HuH-7.5 (cell line): ENCODE data around the gene QRICH1.

ENCODE experiments used
- DNase-seq: peaks from one replicate; pipeline ENCODE4 v3.0.0; 2011; ENCODE audit warnings: low spot score

Gene QRICH1

GRCh38 chr3:48997714-48998637, 95.9 kb downstream of the QRICH1 start:
- no peak for DNase-seq

- DNase-seq, result no peak
Observed at GRCh38 chr3:48997102-48997635, 96.7 kb downstream of the QRICH1 start.

- no peak for DNase-seq
Observed at GRCh38 chr3:48996640-48997039, 97.2 kb downstream of the QRICH1 start.

- DNase-seq, result no peak
Observed at GRCh38 chr3:48993834-48994233, 100.0 kb downstream of the QRICH1 start.

- no peak for DNase-seq
Observed at GRCh38 chr3:48991851-48992545, 101.9 kb downstream of the QRICH1 start.

GRCh38 chr3:48990636-48991469, 103.0 kb downstream of the QRICH1 start:
- DNase-seq, result no peak

- DNase-seq, result no peak
Observed at GRCh38 chr3:48989796-48990635, 103.9 kb downstream of the QRICH1 start, which contains the start of gene P4HTM. Gene P4HTM (plus strand): TSS chr3:48990241. CDS start chr3:48990257, 16 bp downstream.

- DNase-seq, result no peak
Observed at GRCh38 chr3:48989126-48989795, 104.6 kb downstream of the QRICH1 start.

GRCh38 chr3:48985831-48986376, 108.0 kb downstream of the QRICH1 start:
- DNase-seq, result no peak

GRCh38 chr3:48984663-48985062, 109.2 kb downstream of the QRICH1 start:
- DNase-seq, result no peak

GRCh38 chr3:48983096-48983495, 110.8 kb downstream of the QRICH1 start:
- DNase-seq, result no peak

GRCh38 chr3:48982686-48983085, 111.2 kb downstream of the QRICH1 start:
- DNase-seq, result no peak

GRCh38 chr3:48982016-48982415, 111.9 kb downstream of the QRICH1 start:
- DNase-seq, result no peak

- DNase-seq, result no peak
Observed at GRCh38 chr3:48980295-48980694, 113.6 kb downstream of the QRICH1 start.
